GM13976 (cell line): ENCODE results near the gene EIF5.

ENCODE experiments used
- DNase-seq: peaks from one replicate; pipeline ENCODE4 v3.0.0; 2012; ENCODE audit warnings: low spot score
- CTCF ChIP-seq: IDR thresholded peaks from 2 replicates; pipeline ENCODE4 v1.5.1; 2012; ENCODE audit warnings: borderline replicate concordance, mild to moderate bottlenecking; ENCODE audit not compliant: insufficient read depth; ENCODE audit errors: extremely low read depth, missing control alignments, control extremely low read depth
- in situ Hi-C: fragments of 300-500 bp; cut with MboI; formaldehyde crosslinking; loops from one replicate; pipeline ENCODE4 v1.12.0; 2022; ENCODE audit warnings: low sequenced_read_pairs, mixed read lengths, inconsistent platforms; ENCODE audit not compliant: unreplicated experiment

The EIF5 gene

GRCh38 chr14:103308717-103309616 is 25.1 kb upstream of the EIF5 start:
- in situ Hi-C loops = no loop called here
- no peak for TF ChIP-seq CTCF
- DNase-seq = no peak

- DNase-seq = no peak
- no peak for TF ChIP-seq CTCF
- in situ Hi-C loops = no loop called here
Measured at GRCh38 chr14:103310576-103311095, 23.4 kb upstream of the EIF5 start.

GRCh38 chr14:103311171-103311997 is 22.7 kb upstream of the EIF5 start:
- no peak for TF ChIP-seq CTCF
- no peak for DNase-seq
- in situ Hi-C loops = no loop called here

- no peak for TF ChIP-seq CTCF
- in situ Hi-C loops = no loop called here
- no peak for DNase-seq
Measured at GRCh38 chr14:103312006-103312635, 21.9 kb upstream of the EIF5 start.

- no peak for TF ChIP-seq CTCF
- in situ Hi-C loops = no loop called here
- no peak for DNase-seq
Measured at GRCh38 chr14:103313704-103314103, 20.3 kb upstream of the EIF5 start.
